Vagina (tissue), 2 donors: ENCODE data around the gene MSTN. TPM values are rescaled to one million over a fixed set of nuclear protein-coding genes. Genes with fewer than 3 reads are reported as not detected.
"Not testable (repeated sequence)": the region's sequence is repeated elsewhere in the genome, so short reads cannot be mapped to it uniquely, and the experiment has no call there.

Source experiments
- DNase-seq, 2 donors: peaks; one replicate each; pipeline ENCODE4 v3.0.0-alpha.2; 2017; ENCODE audit errors: extremely low spot score in 2 of 2
- H3K27ac ChIP-seq: fragments of 200-600 bp; sonication (generic); one replicate; pipeline ENCODE4 v1.5.1; 2019
- H3K27me3 ChIP-seq: fragments of 200-600 bp; sonication (generic); one replicate; pipeline ENCODE4 v1.5.1; 2019
- H3K36me3 ChIP-seq, 2 donors: fragments of 200-600 bp; sonication (generic); one replicate each; pipeline ENCODE4 v1.5.1; 2017 to 2019
- H3K4me1 ChIP-seq: fragments of 200-600 bp; sonication (generic); one replicate; pipeline ENCODE4 v1.5.1; 2019
- H3K4me3 ChIP-seq, 2 donors: fragments of 200-600 bp; sonication (generic); 1 replicate in 1 of 2; 2 replicates in 1 of 2; pipeline ENCODE4 v1.5.1; 2016 to 2019
- H3K9me3 ChIP-seq: fragments of 200-600 bp; sonication (generic); one replicate; pipeline ENCODE4 v1.5.1; 2019
- CTCF ChIP-seq, 3 experiments: fragments of 450-650 bp in 2 of 3; fragments of 200-600 bp in 1 of 3; sonication (generic) in 1 of 3; IDR thresholded peaks; one replicate each; pipeline ENCODE4 v1.5.1; 2017 to 2019; ENCODE audit warnings: antibody characterized with exemption in 3 of 3, mild to moderate bottlenecking in 2 of 3, moderate library complexity in 2 of 3
- POLR2A ChIP-seq, 2 donors: fragments of 450-650 bp; IDR thresholded peaks; one replicate each; pipeline ENCODE4 v1.6.1; 2017; ENCODE audit warnings: antibody characterized with exemption in 2 of 2, mild to moderate bottlenecking in 2 of 2, moderate library complexity in 2 of 2
- POLR2AphosphoS5 ChIP-seq, 2 donors: sonication (generic); formaldehyde crosslinking; IDR thresholded peaks; one replicate each; pipeline ENCODE4 v1.9.0; 2017; ENCODE audit warnings: antibody characterized with exemption in 2 of 2, mild to moderate bottlenecking in 2 of 2, low read depth in 1 of 2; ENCODE audit not compliant: insufficient read depth in 1 of 2
- intact Hi-C: fragments of 100-400 bp; cut with DNase I; formaldehyde crosslinking; loops from one replicate; pipeline ENCODE4 v1.15.1; 2023
- total RNA-seq: library from RNA; depleted of rRNA; stranded (reverse); fragments of >200 nt; gene quantifications from one replicate; pipeline ENCODE4 v1.2.3, GENCODE V29; 2016

The MSTN gene
- total RNA-seq, 1 donor from 2014 or later, result 0.74 TPM

- H3K4me1 ChIP-seq, result no peaks in the 10 kb centered on the region
- H3K27me3 ChIP-seq, result no peaks in the 10 kb centered on the region
- H3K9me3 ChIP-seq, result no peaks in the 10 kb centered on the region
- no peak for TF ChIP-seq POLR2AphosphoS5 (IDR thresholded peaks at IDR 0.05; ENCODE audit: insufficient read depth in 1 of 2, low read depth in 1 of 2)
- no peak for TF ChIP-seq POLR2A (IDR thresholded peaks at IDR 0.05)
- no peak for TF ChIP-seq CTCF (IDR thresholded peaks at IDR 0.05)
- intact Hi-C loops, result no loop called here
- no peaks in the 10 kb centered on the region for H3K36me3 ChIP-seq
- no peak overlapping the region for H3K27ac ChIP-seq
- no peak overlapping the region for H3K4me3 ChIP-seq
- DNase-seq, result no peak
Observed at GRCh38 chr2:190031969-190032618, 30.4 kb downstream of the MSTN start.

DNA sequence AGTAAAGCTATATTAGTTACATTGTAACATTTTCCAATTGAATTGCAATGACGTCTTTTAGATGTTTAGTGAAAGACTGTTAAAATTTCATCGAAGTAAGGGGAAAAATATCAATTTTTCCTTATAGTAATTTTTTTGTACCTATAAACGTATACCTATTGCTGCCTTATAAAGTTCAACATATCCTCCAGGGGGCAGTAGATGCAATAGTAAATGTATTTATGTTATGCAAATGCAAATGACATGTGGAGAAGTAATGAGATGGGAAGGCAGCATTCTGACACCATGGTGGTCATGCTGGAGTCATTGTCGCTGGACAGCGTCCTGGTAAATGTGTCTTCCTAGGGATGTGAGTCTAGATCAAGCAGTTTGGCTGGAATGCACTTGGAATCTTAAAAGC, 38.7 kb downstream of the MSTN start:
- DNase-seq, result no peak
- H3K4me1 ChIP-seq, result no peaks in the 10 kb centered on the region
- H3K4me3 ChIP-seq, result no peak overlapping the region
- no peak overlapping the region for H3K27ac ChIP-seq
- H3K27me3 ChIP-seq, result no peaks in the 10 kb centered on the region
- intact Hi-C loops, result no loop called here
- TF ChIP-seq POLR2AphosphoS5 (IDR thresholded peaks at IDR 0.05; ENCODE audit: insufficient read depth in 1 of 2, low read depth in 1 of 2), result no peak
- TF ChIP-seq CTCF (IDR thresholded peaks at IDR 0.05), result peak in 2 of 3 experiments; percentile 3 to 5
- TF ChIP-seq POLR2A (IDR thresholded peaks at IDR 0.05), result no peak
- H3K9me3 ChIP-seq, result no peaks in the 10 kb centered on the region
- no peaks in the 10 kb centered on the region for H3K36me3 ChIP-seq

DNA sequence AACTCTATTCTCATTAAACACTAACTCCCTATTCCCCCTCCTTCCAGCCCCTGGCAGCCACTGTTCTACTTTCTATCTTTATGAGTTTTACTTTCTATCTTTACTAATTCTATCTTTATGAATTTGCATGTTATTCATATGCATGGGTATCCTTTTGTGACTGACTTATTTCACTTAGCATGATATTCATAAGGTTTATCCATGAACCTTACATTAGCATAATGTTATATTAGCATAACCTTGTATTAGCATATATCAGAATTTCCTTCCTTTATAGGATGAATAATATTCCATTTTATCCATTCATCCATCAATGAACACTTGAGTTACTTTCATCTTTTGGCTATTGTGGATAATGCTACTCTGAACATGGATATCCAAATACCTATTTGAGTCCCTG, 41.8 kb downstream of the MSTN start:
- intact Hi-C loops, result no loop called here
- Histone ChIP-seq H3K27ac (no peak overlapping the region), H3K4me1 (no peaks in the 10 kb centered on the region), H3K36me3 (no peaks in the 10 kb centered on the region), H3K4me3 (no peak overlapping the region), H3K27me3 (no peaks in the 10 kb centered on the region), H3K9me3 (no peaks in the 10 kb centered on the region)
- no peak for DNase-seq
- TF ChIP-seq CTCF (IDR thresholded peaks at IDR 0.05), result no peak
- TF ChIP-seq POLR2AphosphoS5 (IDR thresholded peaks at IDR 0.05; ENCODE audit: insufficient read depth in 1 of 2, low read depth in 1 of 2), result no peak
- no peak for TF ChIP-seq POLR2A (IDR thresholded peaks at IDR 0.05)

DNA sequence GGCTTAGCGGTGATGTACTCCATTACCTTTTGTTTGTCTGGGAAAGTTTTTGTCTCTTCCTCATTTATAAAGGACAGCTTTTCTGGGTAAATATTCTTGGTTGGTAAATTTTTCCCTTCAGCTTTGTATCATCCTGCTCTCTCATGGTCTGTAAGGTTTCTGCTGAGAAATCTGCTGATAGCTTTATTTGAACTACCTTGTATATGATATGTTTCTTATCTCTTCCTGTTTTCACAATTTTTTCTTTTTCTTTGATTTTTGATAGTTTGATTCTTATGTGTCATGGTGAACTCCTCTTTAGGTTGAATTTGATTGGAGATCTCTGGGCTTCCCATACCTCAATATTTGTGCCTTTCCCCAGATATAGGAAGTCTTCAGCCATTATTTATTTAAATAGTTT, 44.7 kb downstream of the MSTN start:
- DNase-seq, result no peak
- intact Hi-C loops, result no loop called here
- H3K4me3 ChIP-seq, result no peak overlapping the region
- no peaks in the 10 kb centered on the region for H3K9me3 ChIP-seq
- TF ChIP-seq POLR2A (IDR thresholded peaks at IDR 0.05) (no peak), CTCF (IDR thresholded peaks at IDR 0.05) (no peak), POLR2AphosphoS5 (IDR thresholded peaks at IDR 0.05; ENCODE audit: insufficient read depth in 1 of 2, low read depth in 1 of 2) (no peak)
- no peaks in the 10 kb centered on the region for H3K4me1 ChIP-seq
- no peaks in the 10 kb centered on the region for H3K36me3 ChIP-seq
- H3K27ac ChIP-seq, result no peak overlapping the region
- no peaks in the 10 kb centered on the region for H3K27me3 ChIP-seq

- H3K36me3 ChIP-seq, H3K27ac ChIP-seq, H3K27me3 ChIP-seq, H3K4me1 ChIP-seq, DNase-seq, H3K9me3 ChIP-seq, H3K4me3 ChIP-seq, intact Hi-C loops: not testable (repeated sequence)
Observed at GRCh38 chr2:190015969-190016368, 46.6 kb downstream of the MSTN start.
